ENCODE data around the gene RNU7-1.

- TF ChIP-seq CTCF (IDR thresholded peaks at IDR 0.05; ENCODE audit: borderline replicate concordance, extremely low read depth, low read length, poor library complexity, severe bottlenecking): no peak
- TF ChIP-seq EZH2 (IDR thresholded peaks at IDR 0.05; ENCODE audit: borderline replicate concordance, low read depth, low read length, severe bottlenecking): no peak
Measured at GRCh38 chr12:6974180-6974579, 30.6 kb downstream of the RNU7-1 start.
